ENCODE results near the gene OBP2A.

DNA sequence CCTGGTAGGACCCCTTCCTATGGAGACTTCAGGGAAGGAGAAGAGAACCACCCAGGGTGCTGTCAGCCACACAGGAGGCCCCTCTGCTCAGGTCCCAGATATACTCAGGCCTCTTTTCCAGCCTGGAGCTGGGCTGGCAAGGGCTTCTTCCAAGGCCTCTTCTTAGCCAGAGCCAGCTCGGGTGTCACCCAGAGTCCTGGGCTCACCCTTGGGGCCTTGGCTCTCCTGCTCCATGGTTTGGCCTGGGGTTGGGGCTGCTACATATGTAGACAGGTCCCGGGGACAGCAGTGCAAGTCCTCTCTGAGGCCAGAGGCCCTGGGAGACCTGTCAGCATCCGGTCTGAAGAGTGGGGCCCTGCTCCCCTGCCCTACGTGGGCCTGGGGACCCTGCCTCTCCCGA, 38.4 kb downstream of the OBP2A start:
- TF ChIP-seq SIN3A (IDR thresholded peaks at IDR 0.05; ENCODE audit: low read depth), result no peak
- TF ChIP-seq, protein P1, sequence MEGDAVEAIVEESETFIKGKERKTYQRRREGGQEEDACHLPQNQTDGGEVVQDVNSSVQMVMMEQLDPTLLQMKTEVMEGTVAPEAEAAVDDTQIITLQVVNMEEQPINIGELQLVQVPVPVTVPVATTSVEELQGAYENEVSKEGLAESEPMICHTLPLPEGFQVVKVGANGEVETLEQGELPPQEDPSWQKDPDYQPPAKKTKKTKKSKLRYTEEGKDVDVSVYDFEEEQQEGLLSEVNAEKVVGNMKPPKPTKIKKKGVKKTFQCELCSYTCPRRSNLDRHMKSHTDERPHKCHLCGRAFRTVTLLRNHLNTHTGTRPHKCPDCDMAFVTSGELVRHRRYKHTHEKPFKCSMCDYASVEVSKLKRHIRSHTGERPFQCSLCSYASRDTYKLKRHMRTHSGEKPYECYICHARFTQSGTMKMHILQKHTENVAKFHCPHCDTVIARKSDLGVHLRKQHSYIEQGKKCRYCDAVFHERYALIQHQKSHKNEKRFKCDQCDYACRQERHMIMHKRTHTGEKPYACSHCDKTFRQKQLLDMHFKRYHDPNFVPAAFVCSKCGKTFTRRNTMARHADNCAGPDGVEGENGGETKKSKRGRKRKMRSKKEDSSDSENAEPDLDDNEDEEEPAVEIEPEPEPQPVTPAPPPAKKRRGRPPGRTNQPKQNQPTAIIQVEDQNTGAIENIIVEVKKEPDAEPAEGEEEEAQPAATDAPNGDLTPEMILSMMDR (IDR thresholded peaks at IDR 0.05 in 2 of 3, conservative IDR thresholded peaks at IDR 0.05 in 1 of 3; ENCODE audit: borderline replicate concordance in 1 of 3, insufficient read depth in 1 of 3, low read depth in 2 of 3, low read length in 2 of 3), result no peak
- TF ChIP-seq POLR2AphosphoS5 (IDR thresholded peaks at IDR 0.05; ENCODE audit: low read depth, low read length), result no peak
- no peak for TF ChIP-seq TCF7L2 (IDR thresholded peaks at IDR 0.05; ENCODE audit: borderline replicate concordance, extremely low read depth, insufficient read depth, insufficient read length)
